Keratinocyte (primary cell): ENCODE results near the gene WWC2.

Experiments used
- EZH2 ChIP-seq: IDR thresholded peaks from one replicate; pipeline ENCODE4 v1.6.1; 2012; ENCODE audit warnings: inconsistent platforms, mild to moderate bottlenecking, low read length, moderate library complexity
- TF ChIP-seq, protein P1 (sequence below), 3 experiments: IDR thresholded peaks in 1 of 3; conservative IDR thresholded peaks in 1 of 3; optimal IDR thresholded peaks in 1 of 3; 2 replicates in 2 of 3; 3 replicates in 1 of 3; pipeline versions ENCODE3 to v1.5.1; 2011; ENCODE audit warnings: low read length in 3 of 3, mild to moderate bottlenecking in 3 of 3, moderate library complexity in 2 of 3, control low read depth in 1 of 3, inconsistent platforms in 1 of 3; ENCODE audit not compliant: insufficient read depth in 2 of 3; ENCODE audit errors: extremely low read depth in 1 of 3

- TF ChIP-seq, protein P1, sequence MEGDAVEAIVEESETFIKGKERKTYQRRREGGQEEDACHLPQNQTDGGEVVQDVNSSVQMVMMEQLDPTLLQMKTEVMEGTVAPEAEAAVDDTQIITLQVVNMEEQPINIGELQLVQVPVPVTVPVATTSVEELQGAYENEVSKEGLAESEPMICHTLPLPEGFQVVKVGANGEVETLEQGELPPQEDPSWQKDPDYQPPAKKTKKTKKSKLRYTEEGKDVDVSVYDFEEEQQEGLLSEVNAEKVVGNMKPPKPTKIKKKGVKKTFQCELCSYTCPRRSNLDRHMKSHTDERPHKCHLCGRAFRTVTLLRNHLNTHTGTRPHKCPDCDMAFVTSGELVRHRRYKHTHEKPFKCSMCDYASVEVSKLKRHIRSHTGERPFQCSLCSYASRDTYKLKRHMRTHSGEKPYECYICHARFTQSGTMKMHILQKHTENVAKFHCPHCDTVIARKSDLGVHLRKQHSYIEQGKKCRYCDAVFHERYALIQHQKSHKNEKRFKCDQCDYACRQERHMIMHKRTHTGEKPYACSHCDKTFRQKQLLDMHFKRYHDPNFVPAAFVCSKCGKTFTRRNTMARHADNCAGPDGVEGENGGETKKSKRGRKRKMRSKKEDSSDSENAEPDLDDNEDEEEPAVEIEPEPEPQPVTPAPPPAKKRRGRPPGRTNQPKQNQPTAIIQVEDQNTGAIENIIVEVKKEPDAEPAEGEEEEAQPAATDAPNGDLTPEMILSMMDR (optimal IDR thresholded peaks at IDR 0.05 in 1 of 3, IDR thresholded peaks at IDR 0.05 in 1 of 3, conservative IDR thresholded peaks at IDR 0.05 in 1 of 3; ENCODE audit: extremely low read depth in 1 of 3, insufficient read depth in 2 of 3, low read length in 3 of 3): no peak
- no peak for TF ChIP-seq EZH2
Observed at GRCh38 chr4:183306811-183307210, 207.8 kb downstream of the WWC2 start.
